HT-29 (cell line): ENCODE results near the gene TTC7B. TPM values are rescaled to one million over a fixed set of nuclear protein-coding genes. Genes with fewer than 3 reads are reported as not detected.

ENCODE experiments used
- DNase-seq: peaks from one replicate; pipeline ENCODE4 v3.0.0-alpha.2; 2015; ENCODE audit warnings: low spot score
- total RNA-seq: library from RNA; depleted of rRNA; stranded (reverse); fragments of >200 nt; shearing (Covaris generic); gene quantifications from 2 replicates; pipeline ENCODE4 v1.2.3, GENCODE V29; 2014

TTC7B gene
- total RNA-seq, 1 experiment from 2014 or later, result 7.4 TPM

- no peak for DNase-seq
Observed at GRCh38 chr14:90805662-90806540, 10.3 kb downstream of the TTC7B start.

GRCh38 chr14:90805084-90805391 lies 11.2 kb downstream of the TTC7B start:
- no peak for DNase-seq

GRCh38 chr14:90804292-90805083 lies 11.7 kb downstream of the TTC7B start:
- DNase-seq, result no peak

- no peak for DNase-seq
Observed at GRCh38 chr14:90803249-90803648, 13.0 kb downstream of the TTC7B start.

- no peak for DNase-seq
Observed at GRCh38 chr14:90799420-90799819, 16.8 kb downstream of the TTC7B start.

- DNase-seq, result no peak
Observed at GRCh38 chr14:90797919-90798318, 18.3 kb downstream of the TTC7B start.

GRCh38 chr14:90797451-90797850 lies 18.8 kb downstream of the TTC7B start:
- DNase-seq, result no peak

GRCh38 chr14:90796329-90796728 lies 19.9 kb downstream of the TTC7B start:
- DNase-seq, result no peak

GRCh38 chr14:90795744-90796143 lies 20.5 kb downstream of the TTC7B start:
- DNase-seq, result no peak

GRCh38 chr14:90791486-90791885 lies 24.7 kb downstream of the TTC7B start:
- DNase-seq, result no peak

- DNase-seq, result no peak
Observed at GRCh38 chr14:90788031-90788430, 28.2 kb downstream of the TTC7B start.

- DNase-seq, result no peak
Observed at GRCh38 chr14:90785876-90786450, 30.3 kb downstream of the TTC7B start.

- peak; percentile 33 for DNase-seq
Observed at GRCh38 chr14:90785471-90785870, 30.8 kb downstream of the TTC7B start.

- DNase-seq, result no peak
Observed at GRCh38 chr14:90784621-90785270, 31.5 kb downstream of the TTC7B start.

- DNase-seq, result no peak
Observed at GRCh38 chr14:90783344-90783743, 32.9 kb downstream of the TTC7B start.

- no peak for DNase-seq
Observed at GRCh38 chr14:90782892-90783291, 33.3 kb downstream of the TTC7B start.

GRCh38 chr14:90781876-90782275 lies 34.4 kb downstream of the TTC7B start:
- no peak for DNase-seq

- DNase-seq, result no peak
Observed at GRCh38 chr14:90781344-90781761, 34.9 kb downstream of the TTC7B start.

GRCh38 chr14:90780519-90780918 lies 35.7 kb downstream of the TTC7B start:
- no peak for DNase-seq

GRCh38 chr14:90778571-90779255 lies 37.5 kb downstream of the TTC7B start:
- no peak for DNase-seq

- DNase-seq, result no peak
Observed at GRCh38 chr14:90777830-90778485, 38.3 kb downstream of the TTC7B start.
